Measurements from ENCODE around the gene CWC27. TPM values are rescaled to one million over a fixed set of nuclear protein-coding genes. Genes with fewer than 3 reads are reported as not detected.

CWC27 gene
- total RNA-seq, 4 donors from 2014 or later: 12.3 to 21.2 (median 13.4) TPM

- no peaks in the 10 kb centered on the region for H3K9me3 ChIP-seq
- H3K4me3 ChIP-seq: no peak overlapping the region
- WGBS: 81% methylated on average over 2 of the region's 2 CpGs
- H3K27me3 ChIP-seq: no peaks in the 10 kb centered on the region
- H3K36me3 ChIP-seq: peaks cover 4 to 27% (median 12%) of the 10 kb centered on the region in 4 donors
- intact Hi-C loops (cut with DNase I): no loop called here
- H3K27ac ChIP-seq (replicated peaks in 1 of 4): no peak overlapping the region
- H3K4me1 ChIP-seq: peaks cover 0 to 6% (median 0%) of the 10 kb centered on the region in 4 donors
- DNase-seq (ENCODE audit: extremely low spot score): no peak
- TF ChIP-seq CTCF (IDR thresholded peaks at IDR 0.05) (no peak), POLR2AphosphoS5 (IDR thresholded peaks at IDR 0.05) (no peak), POLR2A (IDR thresholded peaks at IDR 0.05; ENCODE audit: low read depth) (no peak), EP300 (IDR thresholded peaks at IDR 0.05) (no peak)
These were observed 17.6 kb downstream of the CWC27 start for GRCh38 chr5:64786372-64786771.

- H3K4me3 ChIP-seq: no peak overlapping the region
- WGBS: 77% methylated on average over 2 of the region's 2 CpGs
- no peak for TF ChIP-seq EP300 (IDR thresholded peaks at IDR 0.05)
- no peak for TF ChIP-seq POLR2A (IDR thresholded peaks at IDR 0.05; ENCODE audit: low read depth)
- no peak for TF ChIP-seq CTCF (IDR thresholded peaks at IDR 0.05)
- intact Hi-C loops (cut with DNase I): no loop called here
- H3K4me1 ChIP-seq: peaks cover 0 to 6% (median 0%) of the 10 kb centered on the region in 4 donors
- no peak for DNase-seq (ENCODE audit: extremely low spot score)
- H3K36me3 ChIP-seq: peaks cover 4 to 27% (median 12%) of the 10 kb centered on the region in 4 donors
- no peaks in the 10 kb centered on the region for H3K27me3 ChIP-seq
- H3K27ac ChIP-seq (replicated peaks in 1 of 4): no peak overlapping the region
- no peaks in the 10 kb centered on the region for H3K9me3 ChIP-seq
These were observed 19.4 kb downstream of the CWC27 start for GRCh38 chr5:64788156-64788555.

- no peak overlapping the region for H3K27ac ChIP-seq (replicated peaks in 1 of 4)
- no peak overlapping the region for H3K4me3 ChIP-seq
- TF ChIP-seq CTCF (IDR thresholded peaks at IDR 0.05) (no peak), POLR2A (IDR thresholded peaks at IDR 0.05; ENCODE audit: low read depth) (no peak), EP300 (IDR thresholded peaks at IDR 0.05) (no peak), POLR2AphosphoS5 (IDR thresholded peaks at IDR 0.05) (no peak)
- no peaks in the 10 kb centered on the region for H3K27me3 ChIP-seq
- H3K36me3 ChIP-seq: peaks cover 4 to 27% (median 12%) of the 10 kb centered on the region in 4 donors
- H3K4me1 ChIP-seq: peaks cover 0 to 2% (median 0%) of the 10 kb centered on the region in 4 donors
- 88% methylated on average over 3 of the region's 3 CpGs for WGBS
- no peak for DNase-seq (ENCODE audit: extremely low spot score)
- intact Hi-C loops (cut with DNase I): no loop called here
- no peaks in the 10 kb centered on the region for H3K9me3 ChIP-seq
These were observed 20.7 kb downstream of the CWC27 start for GRCh38 chr5:64789457-64789856.

- 93% methylated on average over 1 of the region's 1 CpG for WGBS
These were observed 21.5 kb downstream of the CWC27 start for GRCh38 chr5:64790210-64790609.

More at GRCh38 chr5:64790210-64790609, 21.5 kb downstream of the CWC27 start:
- Histone ChIP-seq H3K36me3 (peaks cover 4 to 27% (median 12%) of the 10 kb centered on the region in 4 donors), H3K4me1 (no peaks in the 10 kb centered on the region), H3K9me3 (no peaks in the 10 kb centered on the region), H3K4me3 (no peak overlapping the region), H3K27ac (replicated peaks in 1 of 4) (no peak overlapping the region), H3K27me3 (no peaks in the 10 kb centered on the region)
- TF ChIP-seq CTCF (IDR thresholded peaks at IDR 0.05): no peak
- no peak for TF ChIP-seq POLR2A (IDR thresholded peaks at IDR 0.05; ENCODE audit: low read depth)
- no peak for TF ChIP-seq EP300 (IDR thresholded peaks at IDR 0.05)
- TF ChIP-seq POLR2AphosphoS5 (IDR thresholded peaks at IDR 0.05): no peak
- DNase-seq (ENCODE audit: extremely low spot score): no peak
- intact Hi-C loops (cut with DNase I): no loop called here

Data from esophagus muscularis mucosa (tissue), 4 donors.